Mucosa of descending colon (tissue), 3 donors: ENCODE data around the gene NEGR1. TPM values are rescaled to one million over a fixed set of nuclear protein-coding genes. Genes with fewer than 3 reads are reported as not detected.
A peak's percentile ranks its signal among the peaks of the same experiment; 100 is the strongest.

Experiments used
- ATAC-seq: fragments of 200-7000 bp; cut with Tn5 transposase; one replicate; pipeline ENCODE4 v1.9.1; 2020; ENCODE audit warnings: mild to moderate bottlenecking, moderate library complexity
- DNase-seq, 3 donors: peaks; one replicate each; pipeline ENCODE4 v3.0.0-alpha.2; 2020
- H3K36me3 ChIP-seq: fragments of 200-600 bp; one replicate; pipeline ENCODE4 v1.8.0; 2021; ENCODE audit warnings: low read depth, mild to moderate bottlenecking
- H3K4me1 ChIP-seq: fragments of 200-600 bp; one replicate; pipeline ENCODE4 v1.8.0; 2021; ENCODE audit warnings: low read depth, mild to moderate bottlenecking
- H3K4me3 ChIP-seq: fragments of 200-600 bp; one replicate; pipeline ENCODE4 v1.8.0; 2021; ENCODE audit warnings: mild to moderate bottlenecking
- H3K9me3 ChIP-seq: fragments of 200-600 bp; one replicate; pipeline ENCODE4 v1.8.0; 2021; ENCODE audit warnings: mild to moderate bottlenecking
- intact Hi-C, 2 donors: fragments of 100-400 bp; cut with DNase I in 1 of 2; cut with micrococcal nuclease in 1 of 2; formaldehyde crosslinking; loops; one replicate each; pipeline versions ENCODE4 v1.11.0 to v1.11.1; 2022; cut with DNase I, micrococcal nuclease
- total RNA-seq, 3 donors: library from RNA; stranded (reverse); fragmentation: NEBNext Ultra II Directional in 2 of 3; extraction: Animal tissue kit (Norgen Biotek cat#: 25700) in 2 of 3; gene quantifications; one replicate each; pipeline versions ENCODE4 v1.2.1 to v1.2.4, GENCODE V29; 2021 to 2023
- TF ChIP-seq, protein P1 (sequence below): fragments of 200-600 bp; IDR thresholded peaks from one replicate; pipeline ENCODE4 v1.8.0; 2022; ENCODE audit warnings: antibody characterized with exemption, mild to moderate bottlenecking
- donor health status: DM: no; HTN: no; CAD: no; lungs with moderate emphysema.
- donor health status: DM: no; HTN: no; CAD: no.
- donor health status: DM: no; HTN: yes; CAD: no.

Gene NEGR1
- total RNA-seq, 3 donors from 2014 or later: 2.3 to 47.9 (median 8.0) TPM

DNA sequence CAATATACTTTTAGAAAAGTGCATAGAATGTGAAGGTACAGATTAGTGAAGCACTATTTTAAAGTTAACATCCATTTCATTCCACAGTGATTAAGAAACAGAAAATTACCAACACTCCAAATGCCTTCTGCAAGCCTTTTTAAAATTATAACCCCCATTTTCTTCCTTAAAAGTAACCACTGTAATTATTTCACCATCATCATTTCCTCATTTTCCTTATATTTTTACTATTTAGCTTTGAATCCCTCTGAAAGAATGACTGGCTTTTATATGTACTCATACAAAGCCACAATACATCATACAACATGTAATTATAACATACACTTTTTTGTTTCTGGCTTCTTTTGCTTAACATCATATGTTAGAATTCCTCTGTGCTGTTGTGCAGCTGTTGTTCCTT lies 6.5 kb upstream of the NEGR1 start:
- DNase-seq (no peak), ATAC-seq (no peak)
- no peaks in the 10 kb centered on the region for H3K36me3 ChIP-seq
- TF ChIP-seq, protein P1, sequence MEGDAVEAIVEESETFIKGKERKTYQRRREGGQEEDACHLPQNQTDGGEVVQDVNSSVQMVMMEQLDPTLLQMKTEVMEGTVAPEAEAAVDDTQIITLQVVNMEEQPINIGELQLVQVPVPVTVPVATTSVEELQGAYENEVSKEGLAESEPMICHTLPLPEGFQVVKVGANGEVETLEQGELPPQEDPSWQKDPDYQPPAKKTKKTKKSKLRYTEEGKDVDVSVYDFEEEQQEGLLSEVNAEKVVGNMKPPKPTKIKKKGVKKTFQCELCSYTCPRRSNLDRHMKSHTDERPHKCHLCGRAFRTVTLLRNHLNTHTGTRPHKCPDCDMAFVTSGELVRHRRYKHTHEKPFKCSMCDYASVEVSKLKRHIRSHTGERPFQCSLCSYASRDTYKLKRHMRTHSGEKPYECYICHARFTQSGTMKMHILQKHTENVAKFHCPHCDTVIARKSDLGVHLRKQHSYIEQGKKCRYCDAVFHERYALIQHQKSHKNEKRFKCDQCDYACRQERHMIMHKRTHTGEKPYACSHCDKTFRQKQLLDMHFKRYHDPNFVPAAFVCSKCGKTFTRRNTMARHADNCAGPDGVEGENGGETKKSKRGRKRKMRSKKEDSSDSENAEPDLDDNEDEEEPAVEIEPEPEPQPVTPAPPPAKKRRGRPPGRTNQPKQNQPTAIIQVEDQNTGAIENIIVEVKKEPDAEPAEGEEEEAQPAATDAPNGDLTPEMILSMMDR: no peak
- intact Hi-C loops: no loop called here
- no peaks in the 10 kb centered on the region for H3K9me3 ChIP-seq
- no peak overlapping the region for H3K4me3 ChIP-seq
- no peaks in the 10 kb centered on the region for H3K4me1 ChIP-seq

DNA sequence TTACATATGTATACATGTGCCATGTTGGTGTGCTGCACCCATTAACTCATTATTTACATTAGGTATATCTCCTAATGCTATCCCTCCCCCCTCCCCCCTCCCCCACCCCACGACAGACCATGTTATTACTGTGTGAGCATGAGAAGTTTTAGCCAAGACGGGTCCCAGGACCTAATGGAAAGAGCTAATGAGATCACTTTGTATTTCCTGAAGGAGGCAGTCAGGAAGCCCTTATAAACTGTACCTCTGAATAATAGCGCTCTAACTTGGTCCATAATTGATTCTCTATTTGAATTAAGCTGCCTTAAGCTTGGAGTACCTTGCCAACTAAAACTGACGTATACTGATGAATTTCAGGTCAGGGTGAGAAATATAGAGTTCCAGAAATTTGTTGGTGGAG lies 4.1 kb upstream of the NEGR1 start:
- no peaks in the 10 kb centered on the region for H3K4me1 ChIP-seq
- H3K36me3 ChIP-seq: no peaks in the 10 kb centered on the region
- intact Hi-C loops: no loop called here
- TF ChIP-seq, protein P1: no peak
- H3K4me3 ChIP-seq: no peak overlapping the region
- no peaks in the 10 kb centered on the region for H3K9me3 ChIP-seq
- ATAC-seq: no peak
- no peak for DNase-seq

DNA sequence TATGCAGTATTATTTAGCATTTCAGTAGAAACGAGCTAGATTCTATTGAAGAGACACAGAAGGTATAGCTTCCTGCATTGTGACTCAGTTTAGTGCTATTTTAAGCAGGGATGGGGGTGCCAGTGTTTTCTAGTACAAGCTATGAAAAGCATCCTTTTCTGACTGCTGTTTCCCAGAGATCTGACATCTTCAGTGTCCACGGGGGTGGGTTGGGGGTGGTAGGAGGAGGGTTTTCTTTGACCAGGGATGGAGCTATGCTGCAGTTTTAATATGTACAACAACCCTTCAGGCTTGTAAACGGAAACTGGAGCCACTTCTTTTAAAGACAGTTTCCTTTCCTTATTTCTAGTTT lies 2.7 kb upstream of the NEGR1 start:
- Histone ChIP-seq H3K36me3 (no peaks in the 10 kb centered on the region), H3K4me3 (no peak overlapping the region), H3K9me3 (no peaks in the 10 kb centered on the region), H3K4me1 (no peaks in the 10 kb centered on the region)
- intact Hi-C loops: no loop called here
- ATAC-seq (no peak), DNase-seq (peak in 1 of 3 donors; percentile 8)
- TF ChIP-seq, protein P1: no peak

DNA sequence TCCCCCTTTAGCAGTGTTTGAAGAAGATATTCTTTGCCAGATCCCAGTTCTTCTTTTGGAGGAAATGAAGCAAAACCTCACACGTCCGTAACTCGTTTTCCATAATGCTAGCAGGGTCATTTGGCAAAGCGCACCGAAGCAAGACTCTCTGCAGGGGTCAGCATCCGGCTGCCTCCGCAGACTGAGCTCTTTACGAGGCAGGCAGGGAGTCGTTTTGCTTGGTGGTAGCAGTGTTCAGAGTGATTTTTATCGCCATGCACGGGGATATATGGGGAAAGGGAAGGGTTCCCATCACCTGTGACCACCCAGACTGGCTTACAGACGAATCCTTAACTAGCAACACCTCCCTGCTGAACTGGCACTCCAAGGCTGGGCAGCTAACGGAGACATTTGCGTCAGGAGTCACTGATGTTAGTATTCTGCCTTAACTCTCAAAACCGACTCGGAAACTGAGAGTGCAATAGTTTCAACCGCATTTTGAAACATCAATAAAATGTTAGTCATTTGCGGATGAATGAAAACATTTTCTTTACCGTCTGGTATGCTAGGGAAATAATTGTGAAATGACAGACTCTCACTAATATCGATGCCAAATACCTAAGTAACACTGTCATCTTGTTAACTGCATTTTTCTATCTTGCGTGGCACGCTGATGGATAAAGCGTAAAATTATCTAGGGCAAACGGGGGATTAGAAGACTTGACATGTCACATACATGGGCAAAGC lies 2.2 kb upstream of the NEGR1 start:
- Histone ChIP-seq H3K4me3 (no peak overlapping the region), H3K9me3 (no peaks in the 10 kb centered on the region), H3K4me1 (no peaks in the 10 kb centered on the region), H3K36me3 (no peaks in the 10 kb centered on the region)
- peak; percentile 27 to 39 (median 35) for DNase-seq
- ATAC-seq: peak; percentile 15
- intact Hi-C loops: no loop called here
- TF ChIP-seq, protein P1: no peak

DNA sequence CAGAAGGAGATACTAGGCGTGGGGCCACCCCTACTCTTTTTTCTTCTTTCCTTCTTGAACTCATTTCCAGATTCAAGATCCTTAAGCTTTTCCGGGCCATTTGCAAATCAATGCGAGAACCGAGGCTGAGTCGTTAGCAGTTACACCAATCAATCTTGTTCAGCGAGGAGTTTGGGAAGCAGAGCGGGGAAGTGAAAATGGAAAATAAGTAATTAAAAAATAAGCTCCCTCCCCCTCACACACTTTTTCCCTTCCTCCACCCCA lies 1.7 kb upstream of the NEGR1 start:
- Histone ChIP-seq H3K4me3 (no peak overlapping the region), H3K36me3 (no peaks in the 10 kb centered on the region), H3K9me3 (no peaks in the 10 kb centered on the region), H3K4me1 (no peaks in the 10 kb centered on the region)
- intact Hi-C loops: no loop called here
- TF ChIP-seq, protein P1: no peak
- DNase-seq: no peak
- no peak for ATAC-seq
